HepG2 (cell line): Measurements from ENCODE around the gene THY1. TPM values are rescaled to one million over a fixed set of nuclear protein-coding genes. Genes with fewer than 3 reads are reported as not detected.

Experiments
- ATAC-seq: fragments of 200-7000 bp; cut with Tn5 transposase; 3 replicates; pipeline ENCODE4 v1.9.1; 2020; ENCODE audit warnings: mild to moderate bottlenecking, moderate library complexity
- BruUV-seq: library from RNA; stranded (reverse); fragments of 400-500 nt; replicated peaks from 2 replicates; lab custom pipeline; 2021; lab: Mats Ljungman, UMichigan
- CTCF ChIA-PET: fragments of 300-600 bp; formaldehyde crosslinking; extraction: SDS; loops from one replicate; lab custom pipeline; 2021; ENCODE audit warnings: low total read pairs, inconsistent platforms, low intra/inter-chr PET ratio; lab: Yijun Ruan, JAX
- POLR2A ChIA-PET: fragments of 350-600 bp; sonication (Branson Sonifier 250); formaldehyde crosslinking; loops from one replicate; lab custom pipeline; 2020; ENCODE audit warnings: antibody characterized with exemption, inconsistent platforms; lab: Yijun Ruan, JAX
- DNase-seq: peaks from one replicate; pipeline ENCODE4 v3.0.0-alpha.2; 2015; ENCODE audit warnings: low spot score
- FAIRE-seq: peaks from 3 replicates; lab custom pipeline; 2011; peaks lifted over from hg19 to GRCh38; lab: Jason Lieb, UNC
- H2AFZ ChIP-seq: one replicate; pipeline ENCODE4 v1.6.1; 2011; ENCODE audit warnings: low read length, inconsistent platforms
- H3K27ac ChIP-seq: fragments of 300-600 bp; 3 replicates; pipeline ENCODE4 v1.8.0; 2011; ENCODE audit warnings: mixed run types, mild to moderate bottlenecking, mixed read lengths, low read length, inconsistent platforms; ENCODE audit not compliant: insufficient read depth; ENCODE audit errors: extremely low read length
- H3K27me3 ChIP-seq, 2 experiments: fragments of 200-600 bp in 1 of 2; 2 replicates in 1 of 2; 3 replicates in 1 of 2; pipeline versions ENCODE4 v1.6.0 to v1.8.0; 2011; ENCODE audit warnings: low read length in 2 of 2, mild to moderate bottlenecking in 2 of 2, moderate library complexity in 2 of 2, inconsistent platforms in 1 of 2; ENCODE audit not compliant: insufficient read depth in 2 of 2, control insufficient read depth in 1 of 2
- H3K36me3 ChIP-seq, 2 experiments: fragments of 200-600 bp in 1 of 2; replicated peaks in 1 of 2; 2 replicates in 1 of 2; 3 replicates in 1 of 2; pipeline versions ENCODE4 v1.5.1 to v1.8.0; 2011; ENCODE audit warnings: low read length in 2 of 2, inconsistent platforms in 1 of 2; ENCODE audit not compliant: insufficient read depth in 2 of 2, control insufficient read depth in 1 of 2
- H3K4me1 ChIP-seq: 2 replicates; pipeline ENCODE4 v1.5.1; 2012; ENCODE audit warnings: low read length, inconsistent platforms; ENCODE audit not compliant: insufficient read depth
- H3K4me2 ChIP-seq: 2 replicates; pipeline ENCODE4 v1.6.0; 2011; ENCODE audit warnings: low read depth, low read length, inconsistent platforms
- H3K4me3 ChIP-seq, 3 experiments: fragments of 200-600 bp in 1 of 3; sonication (generic), shearing (Covaris generic) in 1 of 3; replicated peaks in 1 of 3; 2 replicates each; pipeline ENCODE4 v1.5.1; 2011 to 2016; ENCODE audit warnings: low read length in 3 of 3, inconsistent platforms in 2 of 3, low read depth in 2 of 3, mild to moderate bottlenecking in 2 of 3, control low read depth in 1 of 3, mixed read lengths in 1 of 3; ENCODE audit not compliant: insufficient read depth in 1 of 3
- H3K79me2 ChIP-seq: one replicate; pipeline ENCODE4 v1.6.1; 2011; ENCODE audit warnings: low read length, inconsistent platforms; ENCODE audit not compliant: insufficient read depth
- H3K9ac ChIP-seq: 2 replicates; pipeline ENCODE4 v1.6.0; 2011; ENCODE audit warnings: mild to moderate bottlenecking, low read depth, low read length, inconsistent platforms; ENCODE audit not compliant: insufficient read depth
- H3K9me3 ChIP-seq: 2 replicates; pipeline ENCODE4 v1.5.1; 2012; ENCODE audit warnings: mild to moderate bottlenecking, low read length
- H4K20me1 ChIP-seq: 2 replicates; pipeline ENCODE4 v1.6.0; 2011; ENCODE audit warnings: inconsistent platforms, mild to moderate bottlenecking, low read length, moderate library complexity; ENCODE audit not compliant: insufficient read depth
- CCDC6 ChIP-seq: sonication (generic); formaldehyde crosslinking; IDR thresholded peaks from 2 replicates; pipeline ENCODE4 v1.8.1; 2022; ENCODE audit warnings: mild to moderate bottlenecking, missing genetic modification reagents, moderate library complexity
- CTCF ChIP-seq: sonication (generic); formaldehyde crosslinking; IDR thresholded peaks from 2 replicates; pipeline ENCODE4 v1.5.0; 2020; ENCODE audit warnings: mild to moderate bottlenecking, missing genetic modification reagents, moderate library complexity
- HNRNPLL ChIP-seq: fragments of 200-400 bp; formaldehyde crosslinking; IDR thresholded peaks from 2 replicates; pipeline ENCODE4 v1.6.1; 2017; ENCODE audit warnings: mild to moderate bottlenecking, low read depth, low read length; ENCODE audit not compliant: poor library complexity, severe bottlenecking
- KLF13 ChIP-seq: sonication (generic); formaldehyde crosslinking; IDR thresholded peaks from 2 replicates; pipeline ENCODE4 v1.4.0; 2020; ENCODE audit warnings: mild to moderate bottlenecking, missing genetic modification reagents
- PTBP1 ChIP-seq: fragments of 200-400 bp; formaldehyde crosslinking; IDR thresholded peaks from 2 replicates; pipeline ENCODE4 v1.6.1; 2018; ENCODE audit warnings: low read length, low read depth; ENCODE audit not compliant: poor library complexity, severe bottlenecking
- SMC3 ChIP-seq: IDR thresholded peaks from 2 replicates; pipeline ENCODE4 v1.6.1; 2011; ENCODE audit warnings: low read length, improper control_type of control experiment
- ZNF674 ChIP-seq: sonication (generic); formaldehyde crosslinking; IDR thresholded peaks from 2 replicates; pipeline ENCODE4 v1.5.0; 2020; ENCODE audit warnings: low read depth, mild to moderate bottlenecking, missing genetic modification reagents
- ZNF747 ChIP-seq: sonication (generic); formaldehyde crosslinking; IDR thresholded peaks from 2 replicates; pipeline ENCODE4 v1.8.1; 2023; ENCODE audit warnings: missing genetic modification reagents, mild to moderate bottlenecking, borderline replicate concordance
- WGBS: methylation state at CpG from one replicate; pipeline ENCODE4 v1.1.6; 2017; ENCODE audit warnings: low lambda C conversion rate; 5-methylcytosine and 5-hydroxymethylcytosine counted together
- in situ Hi-C: cut with HindIII; loops from 2 replicates; pipeline ENCODE4 v1.10.0; 2017; ENCODE audit warnings: low pct_unique_long_range_greater_than_20kb; ENCODE audit not compliant: extremely low pct_ligation_motif_present
- intact Hi-C: fragments of 100-400 bp; cut with micrococcal nuclease; formaldehyde crosslinking; loops from one replicate; pipeline ENCODE4 v1.10.0; 2022; ENCODE audit not compliant: unreplicated experiment
- polyA plus RNA-seq, 8 experiments: library from polyadenylated mRNA; depleted of rRNA in 3 of 8; stranded (reverse) in 7 of 8; unstranded in 1 of 8; fragments of >200 nt; fragmentation: Illumina TruSeq in 4 of 8; extraction: Trizol in 4 of 8; gene quantifications; 2 replicates each; pipeline versions ENCODE4 v1.2.1 to v1.2.3, GENCODE V29; 2011 to 2016; ENCODE audit warnings: low read depth in 4 of 8, missing spikeins in 1 of 8, mixed read lengths in 1 of 8; ENCODE audit not compliant: insufficient read depth in 1 of 8
- total RNA-seq, 5 experiments: library from RNA; depleted of rRNA; stranded (reverse); fragments of >200 nt; fragmentation: Illumina TruSeq; extraction: Trizol; gene quantifications; 2 replicates each; pipeline ENCODE4 v1.2.3, GENCODE V29; 2016; ENCODE audit warnings: low read depth in 1 of 5
- TF ChIP-seq, protein P1 (sequence below): sonication (generic); formaldehyde crosslinking; conservative IDR thresholded peaks from 2 replicates; pipeline ENCODE4 v1.4.0; 2020; ENCODE audit warnings: missing genetic modification reagents
- TF ChIP-seq, protein P2 (sequence below): sonication (generic); formaldehyde crosslinking; IDR thresholded peaks from 2 replicates; pipeline ENCODE4 v1.4.0; 2020; ENCODE audit warnings: missing genetic modification reagents; ENCODE audit errors: not compliant biosample characterization

Gene THY1
- total and polyA plus RNA-seq, 2 of the 13 experiments (the other 11 are each of a cell fraction or from before 2014, with no cell fraction given) = not detected

GRCh38 chr11:119389611-119390254 lies 33.2 kb downstream of the THY1 start:
- H3K27ac ChIP-seq = no peak overlapping the region
- peak; percentile 53 for FAIRE-seq
- intact Hi-C loops (no loop called here), in situ Hi-C loops (no loop called here)
- H3K4me1 ChIP-seq = no peaks in the 10 kb centered on the region
- no peaks in the 10 kb centered on the region; a peak in 1 of 5 replicates for H3K27me3 ChIP-seq
- peak; percentile 79 for ATAC-seq
- H3K9me3 ChIP-seq = no peaks in the 10 kb centered on the region
- WGBS = 58% methylated on average over 5 of the region's 5 CpGs
- no TSS peak for BruUV-seq
- no peak overlapping the region for H3K4me3 ChIP-seq
- POLR2A ChIA-PET = interaction anchor here (0.6 to 1.1 kb wide), 2 partner anchors 9 to 85 kb away, joined by 3 read pairs; partner anchors contain the start of gene USP2
- no peaks in the 10 kb centered on the region; a peak in 1 of 5 replicates for H3K36me3 ChIP-seq
- no peak overlapping the region for H2AFZ ChIP-seq
- H4K20me1 ChIP-seq = no peaks in the 10 kb centered on the region; the same call in 1 of the 2 replicates
- CTCF ChIA-PET = no interaction called here
- H3K9ac ChIP-seq = no peak overlapping the region
- peak; percentile 16; the same call in 1 of the 2 replicates for TF ChIP-seq CTCF (CRISPR knock-in tag)
- TF ChIP-seq PTBP1 = no peak
- TF ChIP-seq ZNF747 (CRISPR knock-in tag) = no peak
- 0 out of 2 replicates have a peak, but pooled peaks have one; percentile 11 for TF ChIP-seq SMC3
- TF ChIP-seq, protein P1, sequence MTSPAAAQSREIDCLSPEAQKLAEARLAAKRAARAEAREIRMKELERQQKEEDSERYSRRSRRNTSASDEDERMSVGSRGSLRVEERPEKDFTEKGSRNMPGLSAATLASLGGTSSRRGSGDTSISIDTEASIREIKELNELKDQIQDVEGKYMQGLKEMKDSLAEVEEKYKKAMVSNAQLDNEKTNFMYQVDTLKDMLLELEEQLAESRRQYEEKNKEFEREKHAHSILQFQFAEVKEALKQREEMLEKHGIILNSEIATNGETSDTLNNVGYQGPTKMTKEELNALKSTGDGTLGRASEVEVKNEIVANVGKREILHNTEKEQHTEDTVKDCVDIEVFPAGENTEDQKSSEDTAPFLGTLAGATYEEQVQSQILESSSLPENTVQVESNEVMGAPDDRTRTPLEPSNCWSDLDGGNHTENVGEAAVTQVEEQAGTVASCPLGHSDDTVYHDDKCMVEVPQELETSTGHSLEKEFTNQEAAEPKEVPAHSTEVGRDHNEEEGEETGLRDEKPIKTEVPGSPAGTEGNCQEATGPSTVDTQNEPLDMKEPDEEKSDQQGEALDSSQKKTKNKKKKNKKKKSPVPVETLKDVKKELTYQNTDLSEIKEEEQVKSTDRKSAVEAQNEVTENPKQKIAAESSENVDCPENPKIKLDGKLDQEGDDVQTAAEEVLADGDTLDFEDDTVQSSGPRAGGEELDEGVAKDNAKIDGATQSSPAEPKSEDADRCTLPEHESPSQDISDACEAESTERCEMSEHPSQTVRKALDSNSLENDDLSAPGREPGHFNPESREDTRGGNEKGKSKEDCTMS (CRISPR knock-in tag) = no peak
- TF ChIP-seq, protein P2, sequence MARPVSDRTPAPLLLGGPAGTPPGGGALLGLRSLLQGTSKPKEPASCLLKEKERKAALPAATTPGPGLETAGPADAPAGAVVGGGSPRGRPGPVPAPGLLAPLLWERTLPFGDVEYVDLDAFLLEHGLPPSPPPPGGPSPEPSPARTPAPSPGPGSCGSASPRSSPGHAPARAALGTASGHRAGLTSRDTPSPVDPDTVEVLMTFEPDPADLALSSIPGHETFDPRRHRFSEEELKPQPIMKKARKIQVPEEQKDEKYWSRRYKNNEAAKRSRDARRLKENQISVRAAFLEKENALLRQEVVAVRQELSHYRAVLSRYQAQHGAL (CRISPR knock-in tag) = no peak
- no peak for TF ChIP-seq CCDC6
- no peak for TF ChIP-seq KLF13 (CRISPR knock-in tag)
- TF ChIP-seq ZNF674 (CRISPR knock-in tag) = no peak
- TF ChIP-seq HNRNPLL = no peak
- no peak for DNase-seq
- no peaks in the 10 kb centered on the region for H3K79me2 ChIP-seq
- no peak overlapping the region for H3K4me2 ChIP-seq
